H1 (cell line): ENCODE measurements around the gene CRYBB2. TPM values are rescaled to one million over a fixed set of nuclear protein-coding genes. Genes with fewer than 3 reads are reported as not detected.

Experiments
- CTCF ChIA-PET: fragments of 300-600 bp; sonication (Branson Sonifier 250); formaldehyde crosslinking; loops from one replicate; lab custom pipeline; 2021; ENCODE audit not compliant: partially characterized antibody; lab: Charles Lee
- POLR2A ChIA-PET: fragments of 300-600 bp; sonication (Branson Sonifier 250); formaldehyde crosslinking; loops from one replicate; lab custom pipeline; 2021; ENCODE audit warnings: inconsistent platforms; ENCODE audit not compliant: partially characterized antibody; lab: Charles Lee
- DNase-seq, 2 experiments: peaks; one replicate each; pipeline versions ENCODE4 v3.0.0 to v3.0.0-alpha.2; 2010 to 2022; ENCODE audit warnings: low spot score in 2 of 2, low read depth in 1 of 2, mixed read lengths in 1 of 2
- FAIRE-seq: peaks from 2 replicates; lab custom pipeline; 2011; peaks lifted over from hg19 to GRCh38; lab: Jason Lieb, UNC
- H2AFZ ChIP-seq: 2 replicates; pipeline ENCODE4 v1.8.1; 2012; ENCODE audit warnings: low read length, inconsistent platforms
- H2AK5ac ChIP-seq: 2 replicates; pipeline ENCODE4 v1.6.1; 2013; ENCODE audit warnings: low read depth, low read length
- H2BK120ac ChIP-seq: replicated peaks from 2 replicates; pipeline ENCODE3; 2013; ENCODE audit warnings: low read depth, low read length, inconsistent platforms
- H2BK12ac ChIP-seq: 2 replicates; pipeline ENCODE4 v1.6.1; 2013; ENCODE audit warnings: low read depth, low read length
- H2BK15ac ChIP-seq: 2 replicates; pipeline ENCODE4 v1.6.1; 2013; ENCODE audit warnings: low read length
- H2BK20ac ChIP-seq: 2 replicates; pipeline ENCODE4 v1.6.1; 2013; ENCODE audit warnings: low read length
- H2BK5ac ChIP-seq: 2 replicates; pipeline ENCODE4 v1.6.1; 2013; ENCODE audit warnings: low read depth, low read length
- H3K14ac ChIP-seq: 2 replicates; pipeline ENCODE4 v1.6.1; 2013; ENCODE audit warnings: inconsistent platforms; ENCODE audit not compliant: insufficient read length
- H3K18ac ChIP-seq: 2 replicates; pipeline ENCODE4 v1.6.1; 2013; ENCODE audit warnings: low read length; ENCODE audit errors: extremely low read depth
- H3K23ac ChIP-seq: 2 replicates; pipeline ENCODE4 v1.6.1; 2013; ENCODE audit warnings: inconsistent platforms; ENCODE audit not compliant: insufficient read length
- H3K23me2 ChIP-seq: 2 replicates; pipeline ENCODE4 v1.6.1; 2013; ENCODE audit warnings: low read depth, low read length
- H3K27ac ChIP-seq: 2 replicates; pipeline ENCODE4 v1.6.1; 2011; ENCODE audit warnings: low read depth, low read length, inconsistent platforms
- H3K27me3 ChIP-seq, 4 experiments: replicated peaks in 1 of 4; 1 replicate in 1 of 4; 2 replicates in 3 of 4; pipeline versions ENCODE4 v1.6.1 to v1.8.1; 2011 to 2013; ENCODE audit warnings: low read length in 3 of 4, mild to moderate bottlenecking in 3 of 4, inconsistent platforms in 2 of 4, mixed read lengths in 2 of 4, moderate library complexity in 1 of 4; ENCODE audit not compliant: control insufficient read depth in 3 of 4, insufficient read depth in 3 of 4; ENCODE audit errors: extremely low read depth in 1 of 4
- H3K36me3 ChIP-seq, 4 experiments: 2 replicates each; pipeline versions ENCODE4 v1.6.1 to v1.8.1; 2011 to 2013; ENCODE audit warnings: mild to moderate bottlenecking in 4 of 4, low read length in 3 of 4, moderate library complexity in 2 of 4, control low read depth in 1 of 4, inconsistent platforms in 1 of 4; ENCODE audit not compliant: insufficient read depth in 4 of 4, control insufficient read depth in 2 of 4
- H3K4ac ChIP-seq: replicated peaks from 2 replicates; pipeline ENCODE3; 2013; ENCODE audit warnings: low read length, low read depth, mixed read lengths, inconsistent platforms; ENCODE audit not compliant: insufficient read length
- H3K4me1 ChIP-seq, 4 experiments: replicated peaks in 1 of 4; 1 replicate in 1 of 4; 2 replicates in 3 of 4; pipeline versions ENCODE4 v1.6.1 to v1.8.1; 2011 to 2013; ENCODE audit warnings: low read length in 3 of 4, inconsistent platforms in 2 of 4, mixed read lengths in 1 of 4; ENCODE audit not compliant: insufficient read depth in 4 of 4, control insufficient read depth in 3 of 4
- H3K4me2 ChIP-seq, 2 experiments: 2 replicates each; pipeline versions ENCODE4 v1.6.1 to v1.8.1; 2011 to 2013; ENCODE audit warnings: low read depth in 2 of 2, low read length in 2 of 2, control low read depth in 1 of 2, inconsistent platforms in 1 of 2, mild to moderate bottlenecking in 1 of 2; ENCODE audit not compliant: insufficient read depth in 1 of 2
- H3K4me3 ChIP-seq, 4 experiments: fragments of 200-600, 300-600 bp in 1 of 4; sonication (generic), shearing (Covaris generic), sonication (Bioruptor Twin) in 1 of 4; 2 replicates each; pipeline versions ENCODE4 v1.5.1 to v1.8.1; 2011 to 2016; ENCODE audit warnings: low read length in 4 of 4, low read depth in 3 of 4, control low read depth in 2 of 4, inconsistent platforms in 2 of 4, mild to moderate bottlenecking in 2 of 4, mixed read lengths in 1 of 4, moderate library complexity in 1 of 4; ENCODE audit not compliant: insufficient read depth in 2 of 4; ENCODE audit errors: extremely low read depth in 1 of 4
- H3K56ac ChIP-seq: replicated peaks from 2 replicates; pipeline ENCODE3; 2013; ENCODE audit warnings: low read depth, mild to moderate bottlenecking, mixed read lengths, low read length, inconsistent platforms; ENCODE audit not compliant: insufficient read length
- H3K79me1 ChIP-seq: 2 replicates; pipeline ENCODE4 v1.6.1; 2013; ENCODE audit warnings: low read depth, low read length, control low read depth
- H3K79me2 ChIP-seq, 2 experiments: 2 replicates each; pipeline versions ENCODE4 v1.6.1 to v1.8.1; 2012 to 2013; ENCODE audit warnings: low read length in 2 of 2, mild to moderate bottlenecking in 2 of 2, inconsistent platforms in 1 of 2; ENCODE audit not compliant: insufficient read depth in 2 of 2, control insufficient read depth in 1 of 2
- H3K9ac ChIP-seq, 4 experiments: replicated peaks in 1 of 4; 1 replicate in 1 of 4; 2 replicates in 3 of 4; pipeline versions ENCODE4 v1.6.1 to v1.8.1; 2011 to 2013; ENCODE audit warnings: low read depth in 3 of 4, low read length in 3 of 4, control low read depth in 2 of 4, mild to moderate bottlenecking in 2 of 4, moderate library complexity in 2 of 4, inconsistent platforms in 1 of 4; ENCODE audit errors: extremely low read depth in 1 of 4
- H3K9me3 ChIP-seq, 2 experiments: 2 replicates each; pipeline versions ENCODE4 v1.6.1 to v1.8.1; 2012 to 2013; ENCODE audit warnings: mild to moderate bottlenecking in 2 of 2, moderate library complexity in 2 of 2, control low read depth in 1 of 2, inconsistent platforms in 1 of 2, low read depth in 1 of 2, low read length in 1 of 2, mixed read lengths in 1 of 2; ENCODE audit not compliant: insufficient read depth in 2 of 2
- H4K20me1 ChIP-seq, 2 experiments: replicated peaks in 1 of 2; 2 replicates each; pipeline versions ENCODE3 to v1.8.1; 2011 to 2013; ENCODE audit warnings: inconsistent platforms in 2 of 2, low read length in 2 of 2, mild to moderate bottlenecking in 1 of 2; ENCODE audit not compliant: insufficient read depth in 2 of 2, control insufficient read depth in 1 of 2
- H4K5ac ChIP-seq: 2 replicates; pipeline ENCODE4 v1.6.1; 2013; ENCODE audit warnings: low read length, low read depth, mixed read lengths, inconsistent platforms; ENCODE audit not compliant: insufficient read length
- H4K8ac ChIP-seq: 2 replicates; pipeline ENCODE4 v1.8.0; 2013; ENCODE audit warnings: mild to moderate bottlenecking, moderate library complexity, low read length, inconsistent platforms; ENCODE audit not compliant: insufficient read depth; ENCODE audit errors: extremely low read depth
- H4K91ac ChIP-seq: replicated peaks from 2 replicates; pipeline ENCODE3; 2013; ENCODE audit warnings: low read length, mixed read lengths, inconsistent platforms; ENCODE audit not compliant: insufficient read length
- BCL11A ChIP-seq, 2 experiments: IDR thresholded peaks; one replicate each; pipeline ENCODE4 v1.6.1; 2011; ENCODE audit warnings: low read depth in 2 of 2, low read length in 2 of 2, mild to moderate bottlenecking in 2 of 2
- RXRA ChIP-seq: IDR thresholded peaks from 2 replicates; pipeline ENCODE4 v1.6.1; 2011; ENCODE audit warnings: low read depth, mild to moderate bottlenecking, low read length, moderate library complexity; ENCODE audit not compliant: insufficient read depth
- SIN3A ChIP-seq, 2 experiments: IDR thresholded peaks in 1 of 2; conservative IDR thresholded peaks in 1 of 2; 2 replicates each; pipeline ENCODE4 v1.6.1; 2011 to 2012; ENCODE audit warnings: low read length in 2 of 2, improper control_type of control experiment in 1 of 2, low read depth in 1 of 2, mild to moderate bottlenecking in 1 of 2
- SRF ChIP-seq: IDR thresholded peaks from 2 replicates; pipeline ENCODE4 v1.6.1; 2011; ENCODE audit warnings: mild to moderate bottlenecking, low read depth, low read length, moderate library complexity
- SUZ12 ChIP-seq: fragments of 200-600 bp; sonication (generic); IDR thresholded peaks from 2 replicates; pipeline ENCODE4 v1.6.1; 2012; ENCODE audit warnings: mild to moderate bottlenecking, inconsistent platforms, low read length, moderate library complexity, mixed read lengths
- TBP ChIP-seq: IDR thresholded peaks from 2 replicates; pipeline ENCODE4 v1.6.1; 2011; ENCODE audit warnings: low read depth, low read length, improper control_type of control experiment
- TEAD4 ChIP-seq: IDR thresholded peaks from 2 replicates; pipeline ENCODE4 v1.6.1; 2012; ENCODE audit warnings: low read depth, low read length, inconsistent platforms, mixed read lengths
- ZNF274 ChIP-seq: IDR thresholded peaks from 2 replicates; pipeline ENCODE4 v1.7.0; 2012; ENCODE audit warnings: low read length, borderline replicate concordance; ENCODE audit errors: extremely low read depth
- WGBS, 2 experiments: shearing (Covaris generic) in 1 of 2; methylation state at CpG; one replicate each; pipeline versions ENCODE4 v1.1.6 to v1.1.7; 2013 to 2015; ENCODE audit warnings: low lambda C conversion rate in 2 of 2, mixed read lengths in 2 of 2, inconsistent platforms in 1 of 2, low coverage in 1 of 2, missing lambda C conversion rate in 1 of 2; ENCODE audit not compliant: insufficient replicate concordance in 2 of 2, insufficient coverage in 1 of 2, insufficient read length in 1 of 2; ENCODE audit errors: extremely low coverage in 1 of 2, missing lambda C conversion rate in 1 of 2; 5-methylcytosine and 5-hydroxymethylcytosine counted together
- polyA plus RNA-seq, 7 experiments: library from polyadenylated mRNA; depleted of rRNA in 3 of 7; stranded (reverse) in 5 of 7; unstranded in 2 of 7; fragments of >200 nt in 5 of 7; fragments of 200-250 nt in 2 of 7; gene quantifications; 1 replicate in 5 of 7; 2 replicates in 1 of 7; 4 replicates in 1 of 7; pipeline versions ENCODE4 v1.2.1 to v1.2.3, GENCODE V29; 2011 to 2013; ENCODE audit warnings: missing spikeins in 2 of 7, mixed read lengths in 2 of 7
- total RNA-seq: library from RNA; stranded (reverse); fragmentation: NEBNext Ultra II Directional; extraction: Animal tissue kit (Norgen Biotek cat#: 25700); gene quantifications from 2 replicates; pipeline ENCODE4 v1.2.1, GENCODE V29; 2021
- TF ChIP-seq, protein P1 (sequence below), 3 experiments: IDR thresholded peaks; 1 replicate in 2 of 3; 2 replicates in 1 of 3; pipeline versions ENCODE4 v1.5.1 to v1.6.1; 2011; ENCODE audit warnings: low read length in 3 of 3, mild to moderate bottlenecking in 3 of 3, inconsistent platforms in 2 of 3, low read depth in 1 of 3, moderate library complexity in 1 of 3; ENCODE audit not compliant: insufficient read depth in 1 of 3; ENCODE audit errors: control extremely low read depth in 1 of 3

The CRYBB2 gene
- total and polyA plus RNA-seq, 2 of the 8 experiments (the other 6 are each of a cell fraction or from before 2014, with no cell fraction given): 0.12 TPM; not detected in 1

DNA sequence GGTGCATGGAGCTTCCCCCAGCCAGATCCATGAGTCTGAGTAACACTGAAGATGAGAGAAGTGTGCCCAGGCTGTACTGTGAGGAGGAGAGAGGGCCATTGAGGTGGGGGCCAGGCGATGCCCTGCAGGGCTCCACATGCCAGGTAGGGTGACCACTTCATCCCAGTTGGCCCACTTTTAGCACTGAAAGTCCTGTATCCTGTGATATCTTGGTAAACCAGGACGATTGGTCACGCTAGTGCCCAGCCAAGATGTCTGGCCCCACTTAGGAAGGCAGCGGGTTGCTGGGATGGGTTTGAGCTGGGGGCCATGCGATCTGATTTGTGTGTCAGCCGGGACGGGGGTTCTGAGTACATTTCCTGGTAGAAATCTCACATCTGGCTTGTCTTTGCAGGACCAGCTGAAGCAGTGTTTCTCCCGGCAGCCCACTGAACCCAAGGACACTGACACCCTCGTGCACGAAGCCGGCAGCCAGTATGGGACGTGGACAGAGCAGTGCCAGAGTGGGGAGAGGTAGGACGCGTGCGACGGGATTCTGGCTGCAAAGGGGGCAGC is 48.9 kb upstream of the CRYBB2 start:
- Histone ChIP-seq H2AK5ac (no peak overlapping the region), H4K20me1 (peaks cover 0 to 3% of the 10 kb centered on the region in 2 experiments), H3K4me3 (no peak overlapping the region), H2BK20ac (no peak overlapping the region), H3K27me3 (no peaks in the 10 kb centered on the region), H2BK12ac (no peak overlapping the region), H3K9ac (no peak overlapping the region), H3K79me2 (no peaks in the 10 kb centered on the region), H4K91ac (peak overlapping the region; percentile 17), H4K8ac (no peak overlapping the region), H3K18ac (no peak overlapping the region), H2BK120ac (no peak overlapping the region), H4K5ac (no peak overlapping the region), H2BK15ac (no peak overlapping the region), H3K14ac (no peak overlapping the region), H2BK5ac (no peak overlapping the region), H3K79me1 (no peaks in the 10 kb centered on the region), H3K4me1 (0 out of 7 replicates have a peak, but pooled peaks cover 0 to 4% (median 0%) of the 10 kb centered on the region in 4 experiments), H3K56ac (no peak overlapping the region), H3K27ac (no peak overlapping the region), H3K36me3 (no peaks in the 10 kb centered on the region; a peak in 2 of 8 replicates), H3K4me2 (no peak overlapping the region), H2AFZ (no peak overlapping the region), H3K9me3 (no peaks in the 10 kb centered on the region), H3K23ac (no peak overlapping the region), H3K23me2 (no peaks in the 10 kb centered on the region), H3K4ac (no peak overlapping the region)
- no peak for DNase-seq
- ChIA-PET POLR2A (interaction anchor here (0.5 kb wide), 1 partner anchor 18 kb away, joined by 3 read pairs; no protein-coding TSS in a partner anchor), CTCF (interaction anchor here (1.0 to 6.0 kb wide), 4 partner anchors 10 to 89 kb away, joined by 3 to 37 read pairs (median 6); no protein-coding TSS in a partner anchor)
- WGBS, 2 experiments: 87% methylated on average over 16 of the region's 16 CpGs; no CpG with 5 or more reads in 1 of the 2 experiments
- no peak for FAIRE-seq
- TF ChIP-seq SUZ12: no peak
- no peak for TF ChIP-seq RXRA
- no peak for TF ChIP-seq SIN3A (conservative IDR thresholded peaks at IDR 0.05 in 1 of 2, IDR thresholded peaks at IDR 0.05 in 1 of 2; ENCODE audit: low read depth in 1 of 2, low read length in 2 of 2)
- TF ChIP-seq, protein P1, sequence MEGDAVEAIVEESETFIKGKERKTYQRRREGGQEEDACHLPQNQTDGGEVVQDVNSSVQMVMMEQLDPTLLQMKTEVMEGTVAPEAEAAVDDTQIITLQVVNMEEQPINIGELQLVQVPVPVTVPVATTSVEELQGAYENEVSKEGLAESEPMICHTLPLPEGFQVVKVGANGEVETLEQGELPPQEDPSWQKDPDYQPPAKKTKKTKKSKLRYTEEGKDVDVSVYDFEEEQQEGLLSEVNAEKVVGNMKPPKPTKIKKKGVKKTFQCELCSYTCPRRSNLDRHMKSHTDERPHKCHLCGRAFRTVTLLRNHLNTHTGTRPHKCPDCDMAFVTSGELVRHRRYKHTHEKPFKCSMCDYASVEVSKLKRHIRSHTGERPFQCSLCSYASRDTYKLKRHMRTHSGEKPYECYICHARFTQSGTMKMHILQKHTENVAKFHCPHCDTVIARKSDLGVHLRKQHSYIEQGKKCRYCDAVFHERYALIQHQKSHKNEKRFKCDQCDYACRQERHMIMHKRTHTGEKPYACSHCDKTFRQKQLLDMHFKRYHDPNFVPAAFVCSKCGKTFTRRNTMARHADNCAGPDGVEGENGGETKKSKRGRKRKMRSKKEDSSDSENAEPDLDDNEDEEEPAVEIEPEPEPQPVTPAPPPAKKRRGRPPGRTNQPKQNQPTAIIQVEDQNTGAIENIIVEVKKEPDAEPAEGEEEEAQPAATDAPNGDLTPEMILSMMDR (IDR thresholded peaks at IDR 0.05; ENCODE audit: control extremely low read depth in 1 of 3, insufficient read depth in 1 of 3, low read depth in 1 of 3, low read length in 3 of 3): no peak
- no peak for TF ChIP-seq TEAD4
- TF ChIP-seq ZNF274: no peak
- TF ChIP-seq SRF: no peak
- no peak for TF ChIP-seq BCL11A (IDR thresholded peaks at IDR 0.05; ENCODE audit: low read depth in 2 of 2, low read length in 2 of 2)
- TF ChIP-seq TBP: no peak
